HG03196 (cell line): ENCODE measurements around the gene AJUBA.
"Not testable (repeated sequence)": the region's sequence is repeated elsewhere in the genome, so short reads cannot be mapped to it uniquely, and the experiment has no call there.

Source experiments
- ATAC-seq: cut with Tn5 transposase; IDR thresholded peaks from one replicate; pipeline ENCODE4 v1.9.1; 2021; ENCODE audit not compliant: unreplicated experiment

AJUBA gene

DNA sequence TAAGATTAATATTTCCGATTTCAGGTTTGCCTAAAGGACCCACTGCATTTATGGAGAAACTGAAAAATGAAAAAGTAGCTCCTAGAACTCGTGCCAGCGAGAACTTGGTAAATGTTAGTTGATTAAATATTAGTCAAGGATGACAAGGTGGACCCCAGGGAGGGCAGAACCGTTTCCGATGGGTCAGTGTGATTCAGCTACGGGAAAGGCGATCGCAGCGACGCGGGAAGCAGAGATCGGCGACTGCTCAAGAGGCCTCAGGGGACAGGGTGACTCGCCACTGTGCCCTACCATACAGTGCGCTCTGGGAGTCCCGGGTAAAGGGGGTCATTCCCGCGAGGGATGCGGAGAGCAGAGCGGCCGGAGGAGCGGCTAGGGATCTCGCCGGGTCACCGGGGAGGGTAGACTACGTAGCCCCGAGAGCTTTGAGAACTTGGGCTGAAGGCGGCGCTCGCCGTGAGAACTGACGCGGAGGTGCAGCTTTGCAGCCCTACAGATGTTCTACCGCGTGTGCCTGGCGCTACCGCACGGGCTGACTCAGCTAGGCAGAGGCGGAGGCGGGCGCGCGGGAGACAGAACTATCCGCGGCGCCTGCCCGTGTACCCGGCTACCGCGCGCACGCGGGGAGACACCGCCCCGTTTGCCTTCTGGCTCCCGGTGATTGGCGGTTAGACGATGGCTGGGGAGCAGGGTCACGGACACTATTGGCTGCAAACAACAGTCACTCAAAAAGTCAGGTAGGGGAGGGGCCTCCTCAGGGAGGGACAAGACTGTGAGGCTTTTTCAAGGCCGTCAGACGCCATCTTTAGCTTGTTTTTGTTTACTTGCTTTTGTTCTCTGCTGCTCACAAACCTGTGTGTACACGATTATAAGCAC, 24.4 kb upstream of the AJUBA start:
- ATAC-seq, result peak; percentile 88

DNA sequence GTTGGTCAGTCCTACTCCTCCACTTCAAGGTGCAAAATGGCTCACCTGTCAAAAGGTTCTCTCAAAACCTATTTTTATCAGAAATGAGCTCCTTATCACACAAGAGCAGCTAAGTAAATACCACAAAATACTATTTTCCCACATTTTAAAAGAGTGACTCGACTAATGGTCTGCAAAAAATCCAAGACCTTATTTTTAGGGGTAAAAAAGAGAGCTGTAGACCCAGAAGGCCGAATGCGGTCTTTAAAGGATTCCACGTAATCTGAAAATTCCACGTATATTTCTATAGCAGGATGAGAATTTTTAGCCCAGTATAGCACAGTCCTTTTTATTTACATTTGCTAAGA, 23.8 kb upstream of the AJUBA start:
- ATAC-seq, result no peak

DNA sequence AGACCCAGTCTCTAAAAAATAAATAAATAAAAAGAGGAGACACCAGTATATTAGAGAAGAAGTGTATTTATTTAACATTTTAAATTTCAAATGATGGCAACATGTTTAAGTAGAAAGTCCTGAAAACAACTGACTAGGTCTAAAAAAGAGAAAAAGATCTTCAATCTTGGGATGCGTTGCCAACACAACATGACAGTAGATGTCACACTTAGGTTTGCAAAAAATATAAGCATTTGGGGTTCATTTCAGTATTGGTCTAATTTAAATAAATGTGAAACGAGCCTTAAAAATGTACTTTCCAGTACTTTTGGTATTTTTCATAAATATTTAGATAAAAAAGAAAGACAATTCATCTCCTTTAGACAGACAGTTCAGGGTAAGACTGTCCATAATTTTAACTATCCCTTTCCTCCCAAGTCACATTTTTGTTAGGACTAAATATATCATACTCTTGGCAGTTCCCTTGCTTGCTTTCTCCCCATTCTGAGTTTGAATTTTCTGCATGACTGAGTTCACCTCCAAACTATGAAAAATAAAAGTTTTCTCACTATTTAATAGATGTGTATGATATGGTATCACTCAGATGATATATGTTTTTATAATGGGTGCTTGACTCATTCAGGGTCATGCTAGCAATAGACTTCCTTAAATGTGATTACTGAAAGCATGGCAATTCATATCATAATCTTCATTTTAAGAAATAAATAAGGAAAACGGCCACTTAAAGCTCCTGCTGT, 23.3 kb upstream of the AJUBA start:
- ATAC-seq, result no peak

DNA sequence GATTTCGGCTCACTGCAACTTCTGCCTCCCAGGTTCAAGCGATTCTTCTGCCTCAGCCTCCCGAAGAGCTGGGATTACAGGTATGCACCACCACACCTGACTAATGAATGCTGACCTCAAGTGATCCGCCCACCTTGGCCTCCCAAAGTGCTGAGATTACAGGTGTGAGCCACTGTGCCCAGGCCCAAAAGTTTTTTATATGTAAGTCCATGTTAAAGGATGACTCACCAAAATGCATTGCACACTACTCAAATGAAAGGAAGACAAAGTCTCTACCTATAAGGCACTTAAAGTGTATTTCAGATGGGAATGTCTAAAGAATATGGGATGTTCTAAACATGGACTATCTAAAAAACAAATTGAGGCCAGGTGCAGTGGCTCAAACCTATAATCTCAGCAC, 21.9 kb upstream of the AJUBA start:
- not testable (repeated sequence) for ATAC-seq

DNA sequence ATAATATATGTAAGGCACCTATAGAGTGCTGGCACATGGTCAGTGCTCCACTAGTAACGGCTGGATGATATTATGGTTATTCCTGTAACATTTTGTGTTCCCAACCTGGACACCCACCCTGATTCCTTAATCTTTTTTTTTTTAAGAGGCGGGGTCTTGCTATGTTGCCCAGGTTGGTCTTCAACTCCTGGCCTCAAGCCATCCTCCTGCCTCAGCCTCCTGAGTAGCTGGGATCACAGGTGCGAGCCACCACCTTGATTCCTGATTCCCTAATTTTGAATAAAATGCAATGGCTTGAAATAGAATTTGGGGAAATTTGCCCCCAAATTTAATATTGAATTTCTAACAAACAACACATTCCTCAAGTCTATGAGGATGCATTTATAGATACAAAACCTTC, 20.2 kb upstream of the AJUBA start:
- ATAC-seq, result no peak

DNA sequence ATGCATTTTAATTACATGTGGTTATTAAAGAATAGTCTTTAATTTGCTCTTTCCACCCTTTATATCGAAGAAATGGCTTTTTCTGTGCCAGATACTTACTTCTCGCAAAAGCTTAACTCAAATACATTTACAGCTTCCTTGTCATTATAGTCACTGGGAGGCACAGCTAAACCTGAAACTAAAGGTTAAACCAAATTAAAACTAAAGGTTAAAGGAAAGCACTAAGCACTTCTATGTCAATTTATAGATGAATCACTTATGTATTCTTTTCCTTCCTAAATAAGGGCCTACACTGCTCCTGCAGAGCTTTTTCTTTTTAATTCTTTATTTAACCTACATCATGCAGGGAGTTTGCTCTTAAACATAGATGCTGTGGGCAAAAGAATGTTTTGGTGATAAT, 18.5 kb upstream of the AJUBA start:
- ATAC-seq, result no peak

DNA sequence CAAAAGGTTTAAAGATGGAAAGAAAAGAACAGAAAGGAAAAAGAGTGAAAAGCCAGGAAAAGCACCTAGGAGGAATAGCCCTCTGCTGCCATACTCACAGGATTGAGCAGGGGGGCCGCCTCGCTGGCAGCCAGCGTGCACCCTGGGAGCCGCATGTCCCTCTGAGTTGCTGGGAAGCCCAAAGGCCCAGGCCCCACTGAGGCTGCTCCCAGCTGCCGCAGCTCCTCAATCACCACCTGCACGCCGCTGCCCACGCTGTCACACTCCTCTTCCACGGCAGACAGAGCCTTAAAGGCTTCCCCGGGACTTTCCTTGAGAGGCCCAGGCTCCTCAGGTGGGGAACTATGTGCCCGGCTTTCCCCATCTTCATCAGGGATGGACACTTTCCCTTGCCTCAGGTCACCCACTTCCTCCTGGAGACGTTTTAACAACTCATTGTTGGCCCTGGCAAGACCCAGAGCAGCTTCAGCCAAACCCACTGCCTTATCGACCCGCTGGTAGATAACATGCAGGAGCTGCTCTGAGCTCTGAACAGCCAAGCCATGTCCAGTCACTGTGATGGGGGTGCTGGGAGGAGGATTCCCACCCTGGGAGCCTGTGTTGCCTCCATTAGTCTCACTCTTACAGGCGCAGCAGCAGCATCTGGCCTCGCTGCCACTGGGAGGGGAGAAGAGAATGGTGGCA, 16.1 kb upstream of the AJUBA start:
- ATAC-seq, result no peak

DNA sequence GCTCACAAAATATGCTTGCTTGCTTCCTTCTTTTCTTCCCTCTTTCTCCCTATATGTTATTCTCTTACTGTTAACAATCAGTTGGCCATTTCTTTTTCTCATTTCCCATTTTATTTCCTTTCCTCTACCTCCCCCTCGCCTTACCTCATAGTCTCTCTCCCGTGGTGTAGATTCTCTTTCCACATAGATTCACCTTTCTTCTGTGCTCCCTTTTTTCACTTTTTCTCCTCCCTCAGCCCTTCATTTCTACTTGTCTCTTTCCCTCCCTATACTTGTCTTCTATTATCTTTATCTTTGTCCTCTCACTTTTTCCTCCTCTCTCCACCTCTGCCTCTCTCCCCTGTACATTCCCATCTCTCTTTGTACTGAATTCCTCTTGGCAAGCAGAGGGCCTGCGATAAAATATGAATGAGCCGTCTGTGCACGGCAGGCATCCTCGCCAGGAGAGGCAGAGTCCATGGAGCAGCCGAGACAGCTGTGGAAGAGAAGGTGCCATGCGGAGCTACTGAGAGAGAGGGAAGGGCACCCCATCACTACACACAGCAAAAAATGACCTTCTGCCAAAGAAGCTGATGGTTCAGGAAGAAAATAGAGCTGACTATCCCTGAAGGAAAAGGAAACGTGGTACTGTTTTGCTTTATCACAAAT, 15.4 kb upstream of the AJUBA start:
- no peak for ATAC-seq

DNA sequence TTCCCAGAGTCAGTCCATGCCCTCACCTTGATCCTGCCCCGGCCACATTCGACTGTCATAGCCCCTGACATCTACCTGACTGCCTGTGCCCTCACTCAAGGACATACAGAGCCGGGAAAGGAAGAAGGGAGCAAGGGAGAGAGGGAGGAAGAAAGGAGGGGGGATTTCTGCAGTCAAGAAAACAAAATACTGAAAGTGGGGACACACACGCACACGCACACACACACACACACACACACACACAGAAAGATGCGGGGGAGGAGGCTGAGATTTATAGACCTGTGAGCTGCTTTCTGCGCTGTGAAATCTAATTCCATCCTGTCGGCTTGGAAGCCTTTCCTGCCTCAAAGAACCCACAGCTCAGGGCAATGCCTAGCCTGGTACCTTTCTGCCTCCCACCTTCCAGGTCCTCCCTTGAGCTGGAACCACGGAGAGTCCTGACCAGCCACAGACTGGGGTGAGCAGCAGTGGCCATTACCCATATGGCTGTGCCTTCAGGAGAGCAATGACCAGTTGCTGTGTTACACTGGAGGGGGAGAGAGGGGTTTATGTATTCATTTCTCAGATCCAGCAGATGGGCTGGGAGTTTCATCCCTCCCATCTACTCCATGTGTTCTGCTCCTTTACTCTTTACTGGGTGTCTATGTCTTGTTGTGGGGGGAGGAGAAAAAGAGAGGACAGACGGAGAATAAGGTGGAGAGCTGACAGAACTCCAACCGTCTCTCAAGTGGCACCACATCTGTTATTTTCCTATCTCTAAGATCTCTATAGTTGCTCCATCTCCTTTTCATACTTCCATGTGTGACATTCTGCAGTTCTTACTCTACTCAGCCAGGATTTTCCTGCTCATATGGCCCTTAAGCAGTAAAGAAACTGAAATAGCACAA, 14.7 kb upstream of the AJUBA start:
- ATAC-seq, result no peak

DNA sequence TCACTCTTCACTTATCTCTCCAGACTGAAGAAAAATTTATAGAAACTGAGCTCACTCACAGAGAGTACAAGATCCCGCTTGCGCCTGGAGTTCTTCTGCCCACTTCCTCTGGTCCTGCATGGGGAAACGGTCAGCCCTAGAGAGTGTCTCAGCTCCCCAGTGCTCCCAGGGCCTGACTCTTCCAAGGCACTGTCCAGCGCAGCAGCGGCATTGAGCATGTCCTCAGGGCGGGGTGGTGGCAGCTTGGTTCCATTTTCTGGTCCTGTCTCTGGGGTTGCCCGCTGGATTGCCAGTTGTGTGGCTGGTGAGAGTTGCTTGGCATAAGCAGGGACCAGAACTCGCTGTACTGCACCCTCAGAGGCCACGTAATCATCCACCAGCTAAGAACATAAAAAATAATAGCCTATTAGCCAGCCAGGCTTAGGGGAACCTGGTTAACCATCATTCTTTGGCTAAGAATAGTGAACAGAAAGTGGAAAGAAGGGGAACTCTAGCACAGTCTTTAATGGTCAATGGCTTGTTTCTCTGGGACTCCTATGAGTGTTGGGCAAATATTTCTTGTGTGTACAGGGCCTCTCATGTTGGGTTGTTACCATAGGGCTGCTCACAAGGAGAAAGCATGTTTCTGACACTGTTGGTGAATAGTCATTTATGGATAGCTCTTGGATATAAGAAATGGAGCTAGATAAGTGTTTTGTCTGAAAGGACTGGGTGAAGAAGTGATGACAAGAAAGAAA, 13.7 kb upstream of the AJUBA start:
- no peak for ATAC-seq

DNA sequence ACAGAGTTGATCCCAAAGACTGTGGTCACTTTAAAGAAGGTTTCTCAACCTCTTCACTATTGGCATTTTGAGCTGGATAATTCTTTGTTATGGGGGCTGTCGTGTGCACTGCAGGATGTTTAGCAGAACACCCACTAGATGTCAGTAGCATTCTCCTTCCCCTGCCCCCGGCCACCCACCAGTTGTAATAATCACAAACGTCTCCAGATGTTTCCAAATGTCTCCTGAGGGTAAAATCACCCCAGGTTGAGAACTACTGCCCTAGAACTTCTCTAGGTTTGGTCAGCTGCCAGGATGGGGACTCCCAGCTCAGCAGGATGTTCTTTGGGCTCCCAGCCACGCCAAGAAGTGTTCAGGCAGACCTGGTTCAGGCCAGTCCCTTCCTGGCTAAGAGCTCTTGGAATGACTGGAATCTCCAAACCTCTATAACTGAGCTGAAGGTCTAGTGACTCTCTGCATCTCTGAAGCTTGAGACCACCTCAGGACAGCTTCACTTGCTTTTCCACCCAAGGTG, 12.5 kb upstream of the AJUBA start:
- no peak for ATAC-seq

DNA sequence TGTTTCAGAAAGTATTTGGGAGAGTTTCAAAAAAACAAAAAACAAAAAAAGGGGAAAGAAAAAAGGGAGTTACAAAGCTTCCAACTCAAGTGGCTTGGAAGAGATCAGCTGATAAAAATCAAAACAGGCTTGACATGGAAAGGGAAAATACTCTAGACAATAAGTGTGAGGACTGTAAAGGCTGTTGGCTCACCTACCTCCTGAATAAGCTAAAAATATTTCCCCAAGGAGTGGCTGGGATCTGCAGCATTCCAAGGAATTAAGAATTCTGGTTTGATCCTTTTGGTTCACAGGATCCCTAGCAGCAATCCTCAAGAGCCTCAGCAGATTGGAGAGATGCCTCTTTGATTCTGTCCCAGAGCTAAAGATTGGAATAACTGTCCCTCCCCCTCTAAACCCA, 11.2 kb upstream of the AJUBA start:
- no peak for ATAC-seq

DNA sequence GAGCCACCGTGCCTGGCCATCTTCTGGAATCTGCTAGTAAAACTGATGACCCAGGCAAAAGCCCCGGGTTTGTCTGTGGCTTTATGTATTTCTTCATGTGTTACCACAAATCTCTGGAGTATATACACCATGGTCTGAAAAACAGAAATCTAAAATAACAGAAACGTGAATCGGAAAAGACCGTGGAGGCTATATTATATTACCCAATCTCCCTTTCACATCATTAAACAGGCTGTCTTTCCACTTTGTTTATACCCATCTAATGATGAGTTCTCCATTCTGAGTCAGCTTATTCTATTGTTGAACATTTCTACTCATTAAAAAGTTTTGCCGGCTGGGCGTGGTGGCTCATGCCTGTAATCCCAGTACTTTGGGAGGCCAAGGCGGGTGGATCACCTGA, 9.5 kb upstream of the AJUBA start:
- no peak for ATAC-seq

DNA sequence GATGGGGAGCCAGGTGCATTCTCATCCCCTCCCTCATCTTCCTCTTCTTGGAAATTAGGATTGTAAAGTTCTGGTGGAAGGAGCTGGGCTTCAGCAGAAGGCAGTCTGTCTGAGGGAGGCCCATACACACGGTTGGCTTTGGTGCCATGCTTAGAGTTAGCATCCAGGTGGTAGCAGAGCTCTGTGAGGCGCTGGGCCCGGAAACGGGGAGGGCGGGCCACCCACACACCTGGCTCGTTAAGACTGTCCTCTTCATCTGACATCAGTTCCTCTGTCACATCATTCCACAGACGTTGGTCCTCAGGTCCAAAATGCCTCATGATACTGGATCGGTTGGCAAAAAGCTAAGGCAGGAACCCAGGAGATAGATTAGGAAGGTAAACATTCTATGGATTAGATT, 4.9 kb upstream of the AJUBA start:
- no peak for ATAC-seq

DNA sequence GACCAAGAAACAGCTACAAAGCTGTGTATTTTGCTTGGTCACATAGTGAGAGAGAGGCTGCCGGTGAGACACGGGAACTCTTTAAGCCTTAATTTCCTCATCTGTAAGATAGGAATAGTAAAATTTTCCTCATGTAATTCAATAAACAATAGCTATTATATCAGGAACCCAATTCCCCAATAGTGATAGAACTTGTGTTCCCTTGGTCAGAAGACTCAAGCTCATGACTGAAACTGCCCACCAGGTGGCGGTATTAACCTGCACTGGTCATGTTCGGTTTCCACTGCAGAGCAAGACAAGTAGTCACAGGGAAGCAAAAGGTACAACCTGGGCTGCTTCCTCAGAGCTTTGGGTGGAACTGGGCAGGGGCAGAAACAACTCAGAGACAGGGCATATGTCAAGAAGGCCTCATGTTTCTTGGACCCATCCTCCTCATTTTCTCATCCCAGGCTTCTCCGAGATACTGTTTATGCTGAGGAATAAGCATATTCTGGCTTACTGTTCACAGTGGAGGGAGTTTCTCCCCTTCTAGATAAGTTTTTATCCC, 4.2 kb upstream of the AJUBA start:
- ATAC-seq, result no peak

DNA sequence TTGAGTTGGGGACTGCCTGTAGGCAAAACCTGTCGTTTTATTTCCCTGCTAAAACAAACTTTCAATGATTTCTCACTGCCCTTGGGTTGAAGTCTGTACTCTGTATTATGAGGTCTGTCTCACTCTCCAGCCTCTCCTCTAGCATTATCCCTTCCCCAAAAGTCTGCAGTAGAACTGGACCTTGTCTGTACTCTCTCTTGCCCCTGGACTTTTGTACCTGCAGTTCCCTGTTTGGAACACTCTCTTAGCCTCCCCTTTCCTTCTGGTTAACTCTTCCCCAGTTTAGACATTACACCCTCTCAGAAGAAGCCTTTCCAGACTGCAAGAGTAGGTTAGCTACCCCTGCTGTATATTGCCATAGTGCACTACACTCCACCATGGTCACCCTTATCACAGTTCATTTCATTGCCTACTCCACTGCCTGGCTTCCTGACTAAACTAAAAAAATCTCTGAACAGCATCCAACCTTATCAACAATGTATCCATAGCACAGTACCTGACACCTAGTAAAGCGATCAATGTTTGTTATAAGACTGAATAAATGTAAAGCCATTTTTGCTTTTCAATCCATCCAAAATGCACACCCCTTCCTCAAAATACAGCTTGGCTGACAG, 3.6 kb upstream of the AJUBA start:
- no peak for ATAC-seq

DNA sequence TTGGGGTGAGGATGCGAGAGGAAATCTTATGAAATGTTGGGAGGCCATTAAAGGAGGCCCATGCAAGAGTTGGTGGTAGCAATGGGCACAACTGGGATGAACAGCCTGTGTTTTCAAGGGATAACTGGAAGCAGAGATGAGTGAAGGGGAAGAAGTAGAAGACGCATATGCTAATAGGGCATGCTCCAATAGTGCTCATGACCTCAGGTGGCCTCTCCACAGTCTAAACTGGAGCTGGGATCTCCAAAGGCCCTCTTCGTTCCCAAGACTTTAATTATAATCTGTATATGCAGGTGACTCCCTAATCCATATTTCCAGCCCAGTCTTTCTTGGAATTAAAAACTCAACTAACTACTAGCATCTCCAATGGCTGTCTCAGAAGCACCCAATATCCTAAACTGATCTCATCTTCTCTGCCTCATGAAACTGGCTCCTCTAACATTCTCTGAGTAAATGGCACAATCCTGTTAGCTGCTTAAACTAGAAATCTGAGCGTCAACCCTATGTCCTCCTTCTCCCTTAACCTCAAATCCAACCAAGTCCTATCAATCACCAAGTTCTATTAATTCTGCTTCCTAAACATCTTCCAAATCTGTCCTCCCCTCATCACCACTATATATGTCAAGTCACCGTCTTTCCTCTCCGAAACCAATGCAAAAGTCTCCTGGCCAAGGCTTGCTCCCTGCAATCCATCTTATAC, 2.8 kb upstream of the AJUBA start:
- no peak for ATAC-seq

DNA sequence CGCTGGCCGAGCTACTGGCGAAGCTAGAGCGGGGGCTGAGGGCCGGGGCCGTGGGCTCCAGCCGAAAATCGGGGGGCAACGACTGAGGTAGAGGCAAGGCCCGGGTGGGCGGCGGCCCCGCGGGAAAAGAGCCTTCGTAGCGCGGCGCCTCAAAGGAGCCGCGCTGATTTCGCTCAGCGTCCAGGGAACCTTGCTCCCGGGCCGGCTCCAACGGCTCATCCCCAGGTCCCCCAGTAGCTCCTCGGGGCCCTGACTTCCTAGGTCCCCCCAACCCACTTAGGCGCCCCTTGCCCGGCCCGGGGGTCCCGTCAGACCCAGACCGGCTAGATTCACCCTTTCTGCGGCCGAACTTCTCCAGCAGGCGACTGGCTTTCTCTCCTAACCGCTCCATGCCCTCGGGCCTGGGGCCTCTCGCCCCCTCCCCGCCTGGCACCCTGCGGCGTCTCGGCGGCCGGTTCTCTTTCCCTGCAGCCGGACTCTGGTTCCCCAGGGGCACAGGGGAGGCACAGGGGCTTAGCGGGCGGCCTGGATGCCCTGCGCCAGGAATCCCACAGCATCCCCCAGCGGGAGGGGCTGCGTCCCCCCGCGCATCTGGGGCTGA, 375 bp downstream of the AJUBA start:
- no peak for ATAC-seq
